Measurements from ENCODE around the gene SFRP5.

DNA sequence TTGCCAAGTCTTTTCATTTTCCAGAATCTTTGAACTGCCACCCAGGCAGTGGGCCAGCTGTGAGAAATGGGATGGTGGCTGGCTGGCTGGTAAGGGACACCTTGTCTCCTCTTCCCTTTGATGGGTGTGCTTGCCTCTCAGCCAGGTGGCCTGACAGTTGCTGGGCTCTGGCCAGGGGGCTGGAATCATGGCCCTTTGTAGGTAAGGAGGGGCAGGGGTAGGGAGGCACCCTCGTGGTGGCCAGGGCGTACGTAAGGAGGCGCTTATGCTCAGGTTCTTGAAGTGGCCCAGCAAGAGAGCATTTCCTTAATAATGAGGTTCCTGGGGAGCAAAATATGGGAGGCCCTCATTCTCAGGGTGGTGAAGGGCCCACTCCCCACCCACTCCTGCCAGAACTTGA is 44.8 kb upstream of the SFRP5 start:
- TF ChIP-seq, protein P1, sequence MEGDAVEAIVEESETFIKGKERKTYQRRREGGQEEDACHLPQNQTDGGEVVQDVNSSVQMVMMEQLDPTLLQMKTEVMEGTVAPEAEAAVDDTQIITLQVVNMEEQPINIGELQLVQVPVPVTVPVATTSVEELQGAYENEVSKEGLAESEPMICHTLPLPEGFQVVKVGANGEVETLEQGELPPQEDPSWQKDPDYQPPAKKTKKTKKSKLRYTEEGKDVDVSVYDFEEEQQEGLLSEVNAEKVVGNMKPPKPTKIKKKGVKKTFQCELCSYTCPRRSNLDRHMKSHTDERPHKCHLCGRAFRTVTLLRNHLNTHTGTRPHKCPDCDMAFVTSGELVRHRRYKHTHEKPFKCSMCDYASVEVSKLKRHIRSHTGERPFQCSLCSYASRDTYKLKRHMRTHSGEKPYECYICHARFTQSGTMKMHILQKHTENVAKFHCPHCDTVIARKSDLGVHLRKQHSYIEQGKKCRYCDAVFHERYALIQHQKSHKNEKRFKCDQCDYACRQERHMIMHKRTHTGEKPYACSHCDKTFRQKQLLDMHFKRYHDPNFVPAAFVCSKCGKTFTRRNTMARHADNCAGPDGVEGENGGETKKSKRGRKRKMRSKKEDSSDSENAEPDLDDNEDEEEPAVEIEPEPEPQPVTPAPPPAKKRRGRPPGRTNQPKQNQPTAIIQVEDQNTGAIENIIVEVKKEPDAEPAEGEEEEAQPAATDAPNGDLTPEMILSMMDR (IDR thresholded peaks at IDR 0.05) = no peak
- no peak for TF ChIP-seq ZFX (IDR thresholded peaks at IDR 0.05; ENCODE audit: borderline replicate concordance)

All from 22Rv1 (cell line).